GM12878 (cell line): ENCODE measurements around the gene PDZD8.

Experiments used
- POLR2A ChIP-seq: IDR thresholded peaks from 2 replicates; pipeline ENCODE4 v1.6.1; 2011; ENCODE audit warnings: low read depth, mild to moderate bottlenecking, low read length
- TAF1 ChIP-seq: IDR thresholded peaks from 2 replicates; pipeline ENCODE4 v1.6.1; 2011; ENCODE audit warnings: mild to moderate bottlenecking, low read depth, low read length, borderline replicate concordance
- TF ChIP-seq, protein P1 (sequence below): IDR thresholded peaks from 2 replicates; pipeline ENCODE4 v1.6.1; 2011; ENCODE audit warnings: mild to moderate bottlenecking, low read depth, low read length, moderate library complexity; ENCODE audit not compliant: insufficient replicate concordance
- TF ChIP-seq, protein P2 (sequence below): IDR thresholded peaks from 2 replicates; pipeline ENCODE4 v1.6.1; 2012; ENCODE audit warnings: low read depth, low read length, improper control_type of control experiment

DNA sequence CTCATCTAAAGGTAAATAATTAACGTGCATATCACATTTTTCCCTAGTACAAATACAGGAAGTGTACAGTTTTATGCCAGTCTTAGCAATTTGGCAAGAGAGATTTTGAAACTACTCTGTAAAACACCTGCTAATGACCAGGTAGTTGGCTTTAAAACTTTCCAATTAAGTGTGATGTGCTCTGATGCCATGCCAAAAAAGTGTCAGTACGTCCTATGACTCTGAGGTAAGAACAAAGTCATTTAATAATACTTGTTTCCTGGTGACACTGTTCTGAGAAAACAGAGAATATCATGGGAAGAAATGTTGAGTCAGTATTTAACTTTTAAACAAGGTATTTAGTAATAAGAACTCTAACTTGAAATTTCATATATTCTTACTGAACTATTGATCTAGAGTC, 9.6 kb downstream of the PDZD8 start:
- TF ChIP-seq TAF1 (no peak), POLR2A (no peak)
- TF ChIP-seq, protein P1, sequence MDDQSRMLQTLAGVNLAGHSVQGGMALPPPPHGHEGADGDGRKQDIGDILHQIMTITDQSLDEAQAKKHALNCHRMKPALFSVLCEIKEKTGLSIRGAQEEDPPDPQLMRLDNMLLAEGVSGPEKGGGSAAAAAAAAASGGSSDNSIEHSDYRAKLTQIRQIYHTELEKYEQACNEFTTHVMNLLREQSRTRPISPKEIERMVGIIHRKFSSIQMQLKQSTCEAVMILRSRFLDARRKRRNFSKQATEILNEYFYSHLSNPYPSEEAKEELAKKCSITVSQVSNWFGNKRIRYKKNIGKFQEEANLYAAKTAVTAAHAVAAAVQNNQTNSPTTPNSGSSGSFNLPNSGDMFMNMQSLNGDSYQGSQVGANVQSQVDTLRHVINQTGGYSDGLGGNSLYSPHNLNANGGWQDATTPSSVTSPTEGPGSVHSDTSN: no peak
- TF ChIP-seq, protein P2, sequence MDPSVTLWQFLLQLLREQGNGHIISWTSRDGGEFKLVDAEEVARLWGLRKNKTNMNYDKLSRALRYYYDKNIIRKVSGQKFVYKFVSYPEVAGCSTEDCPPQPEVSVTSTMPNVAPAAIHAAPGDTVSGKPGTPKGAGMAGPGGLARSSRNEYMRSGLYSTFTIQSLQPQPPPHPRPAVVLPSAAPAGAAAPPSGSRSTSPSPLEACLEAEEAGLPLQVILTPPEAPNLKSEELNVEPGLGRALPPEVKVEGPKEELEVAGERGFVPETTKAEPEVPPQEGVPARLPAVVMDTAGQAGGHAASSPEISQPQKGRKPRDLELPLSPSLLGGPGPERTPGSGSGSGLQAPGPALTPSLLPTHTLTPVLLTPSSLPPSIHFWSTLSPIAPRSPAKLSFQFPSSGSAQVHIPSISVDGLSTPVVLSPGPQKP: no peak
